ENCODE data around the gene CDH12.

DNA sequence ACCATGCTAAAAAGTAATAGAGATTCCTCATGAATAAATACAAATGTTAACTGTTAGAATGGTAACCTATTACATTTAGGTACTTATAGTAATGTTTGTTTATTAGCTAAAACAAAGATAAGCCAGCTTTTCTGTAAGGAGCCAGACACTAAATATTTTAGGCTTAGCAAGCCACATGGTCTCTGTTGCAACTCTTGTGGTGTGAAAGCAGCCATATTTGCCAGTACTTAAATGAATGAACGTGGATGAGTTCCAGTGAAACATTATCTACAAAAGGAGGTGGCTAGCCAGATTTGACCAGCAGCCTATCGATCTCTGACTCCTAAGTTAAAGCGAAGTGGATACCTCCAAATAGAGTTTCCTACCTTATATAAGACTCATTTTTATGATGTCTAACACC is 331.6 kb downstream of the CDH12 start:
- TF ChIP-seq POLR2AphosphoS5 (IDR thresholded peaks at IDR 0.05): no peak
- TF ChIP-seq, protein P1, sequence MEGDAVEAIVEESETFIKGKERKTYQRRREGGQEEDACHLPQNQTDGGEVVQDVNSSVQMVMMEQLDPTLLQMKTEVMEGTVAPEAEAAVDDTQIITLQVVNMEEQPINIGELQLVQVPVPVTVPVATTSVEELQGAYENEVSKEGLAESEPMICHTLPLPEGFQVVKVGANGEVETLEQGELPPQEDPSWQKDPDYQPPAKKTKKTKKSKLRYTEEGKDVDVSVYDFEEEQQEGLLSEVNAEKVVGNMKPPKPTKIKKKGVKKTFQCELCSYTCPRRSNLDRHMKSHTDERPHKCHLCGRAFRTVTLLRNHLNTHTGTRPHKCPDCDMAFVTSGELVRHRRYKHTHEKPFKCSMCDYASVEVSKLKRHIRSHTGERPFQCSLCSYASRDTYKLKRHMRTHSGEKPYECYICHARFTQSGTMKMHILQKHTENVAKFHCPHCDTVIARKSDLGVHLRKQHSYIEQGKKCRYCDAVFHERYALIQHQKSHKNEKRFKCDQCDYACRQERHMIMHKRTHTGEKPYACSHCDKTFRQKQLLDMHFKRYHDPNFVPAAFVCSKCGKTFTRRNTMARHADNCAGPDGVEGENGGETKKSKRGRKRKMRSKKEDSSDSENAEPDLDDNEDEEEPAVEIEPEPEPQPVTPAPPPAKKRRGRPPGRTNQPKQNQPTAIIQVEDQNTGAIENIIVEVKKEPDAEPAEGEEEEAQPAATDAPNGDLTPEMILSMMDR (IDR thresholded peaks at IDR 0.05): no peak
